Type B pancreatic cell (in vitro differentiated cells): ENCODE measurements around the gene ABLIM1. TPM values are rescaled to one million over a fixed set of nuclear protein-coding genes. Genes with fewer than 3 reads are reported as not detected.

Source experiments
- DNase-seq: peaks from one replicate; pipeline ENCODE4 v3.0.0; 2021; ENCODE audit warnings: mixed read lengths; ENCODE audit not compliant: unreplicated experiment; ENCODE audit errors: extremely low spot score
- H3K27ac Mint-ChIP-seq: 2 replicates; pipeline ENCODE4 v1.8.0; 2021; ENCODE audit warnings: mild to moderate bottlenecking, mixed read lengths
- H3K27me3 Mint-ChIP-seq: 2 replicates; pipeline ENCODE4 v1.8.0; 2021; ENCODE audit warnings: mixed read lengths
- H3K36me3 Mint-ChIP-seq: 2 replicates; pipeline ENCODE4 v1.8.0; 2021; ENCODE audit warnings: mixed read lengths
- H3K4me1 Mint-ChIP-seq: one replicate; pipeline ENCODE4 v1.8.0; 2021; ENCODE audit warnings: mixed read lengths; ENCODE audit not compliant: unreplicated experiment
- H3K4me3 Mint-ChIP-seq: 2 replicates; pipeline ENCODE4 v1.8.0; 2021; ENCODE audit warnings: mild to moderate bottlenecking, mixed read lengths
- H3K9me3 Mint-ChIP-seq: 2 replicates; pipeline ENCODE4 v1.8.0; 2021; ENCODE audit warnings: mixed read lengths
- CTCF ChIP-seq: fragments of 200-600 bp; sonication (generic); conservative IDR thresholded peaks from 2 replicates; pipeline ENCODE4 v1.5.0; 2021; ENCODE audit warnings: antibody characterized with exemption, mild to moderate bottlenecking
- total RNA-seq: library from RNA; stranded (reverse); gene quantifications from 2 replicates; pipeline ENCODE4 v1.2.1, GENCODE V29; 2021; ENCODE audit warnings: low replicate concordance

ABLIM1 gene
- total RNA-seq, 1 donor from 2014 or later: 77.7 TPM

- DNase-seq: no peak
- peaks cover 4% of the 10 kb centered on the region for H3K36me3 Mint-ChIP-seq
- peaks cover 37% of the 10 kb centered on the region for H3K4me1 Mint-ChIP-seq
- TF ChIP-seq CTCF: no peak
- no peaks in the 10 kb centered on the region for H3K9me3 Mint-ChIP-seq
- no peak overlapping the region for H3K27ac Mint-ChIP-seq
- no peaks in the 10 kb centered on the region for H3K27me3 Mint-ChIP-seq
- no peak overlapping the region for H3K4me3 Mint-ChIP-seq
Observed at GRCh38 chr10:114679552-114679951, 21.5 kb upstream of the ABLIM1 start.

GRCh38 chr10:114678820-114679219 lies 20.7 kb upstream of the ABLIM1 start:
- H3K36me3 Mint-ChIP-seq: peaks cover 4% of the 10 kb centered on the region
- peaks cover 33% of the 10 kb centered on the region for H3K4me1 Mint-ChIP-seq
- no peaks in the 10 kb centered on the region for H3K9me3 Mint-ChIP-seq
- DNase-seq: no peak
- H3K27ac Mint-ChIP-seq: no peak overlapping the region
- H3K4me3 Mint-ChIP-seq: no peak overlapping the region
- TF ChIP-seq CTCF: no peak
- no peaks in the 10 kb centered on the region for H3K27me3 Mint-ChIP-seq

GRCh38 chr10:114678336-114678735 lies 20.3 kb upstream of the ABLIM1 start:
- Mint-ChIP-seq H3K4me1 (peaks cover 33% of the 10 kb centered on the region), H3K9me3 (no peaks in the 10 kb centered on the region), H3K4me3 (no peak overlapping the region), H3K36me3 (peaks cover 4% of the 10 kb centered on the region), H3K27ac (no peak overlapping the region), H3K27me3 (no peaks in the 10 kb centered on the region)
- no peak for DNase-seq
- no peak for TF ChIP-seq CTCF

GRCh38 chr10:114674346-114674745 lies 16.3 kb upstream of the ABLIM1 start:
- H3K9me3 Mint-ChIP-seq: no peaks in the 10 kb centered on the region
- no peak for DNase-seq
- H3K4me3 Mint-ChIP-seq: no peak overlapping the region
- no peaks in the 10 kb centered on the region for H3K27me3 Mint-ChIP-seq
- H3K27ac Mint-ChIP-seq: no peak overlapping the region
- H3K36me3 Mint-ChIP-seq: peaks cover 4% of the 10 kb centered on the region
- peaks cover 12% of the 10 kb centered on the region for H3K4me1 Mint-ChIP-seq
- TF ChIP-seq CTCF: no peak

- H3K27ac Mint-ChIP-seq: no peak overlapping the region
- TF ChIP-seq CTCF: no peak
- no peaks in the 10 kb centered on the region for H3K27me3 Mint-ChIP-seq
- no peaks in the 10 kb centered on the region for H3K36me3 Mint-ChIP-seq
- peaks cover 3% of the 10 kb centered on the region for H3K4me1 Mint-ChIP-seq
- no peak overlapping the region for H3K4me3 Mint-ChIP-seq
- DNase-seq: no peak
- peaks cover 7% of the 10 kb centered on the region for H3K9me3 Mint-ChIP-seq
Observed at GRCh38 chr10:114669648-114670047, 11.6 kb upstream of the ABLIM1 start.
